ENCODE results near the gene MYO3A. TPM values are rescaled to one million over a fixed set of nuclear protein-coding genes. Genes with fewer than 3 reads are reported as not detected.

Gene MYO3A
- total RNA-seq, 2 donors from 2014 or later, result not detected

- H3K4me1 ChIP-seq, result no peaks in the 10 kb centered on the region
- no peaks in the 10 kb centered on the region for H3K27me3 ChIP-seq
- H3K4me3 ChIP-seq, result no peak overlapping the region
- no peaks in the 10 kb centered on the region for H3K9me3 ChIP-seq
- no peak for DNase-seq (ENCODE audit: low spot score)
- H3K27ac ChIP-seq, result no peak overlapping the region
- TF ChIP-seq CTCF (IDR thresholded peaks at IDR 0.05), result no peak
- no peaks in the 10 kb centered on the region for H3K36me3 ChIP-seq
Measured at GRCh38 chr10:26232174-26232573, 298.1 kb downstream of the MYO3A start.

DNA sequence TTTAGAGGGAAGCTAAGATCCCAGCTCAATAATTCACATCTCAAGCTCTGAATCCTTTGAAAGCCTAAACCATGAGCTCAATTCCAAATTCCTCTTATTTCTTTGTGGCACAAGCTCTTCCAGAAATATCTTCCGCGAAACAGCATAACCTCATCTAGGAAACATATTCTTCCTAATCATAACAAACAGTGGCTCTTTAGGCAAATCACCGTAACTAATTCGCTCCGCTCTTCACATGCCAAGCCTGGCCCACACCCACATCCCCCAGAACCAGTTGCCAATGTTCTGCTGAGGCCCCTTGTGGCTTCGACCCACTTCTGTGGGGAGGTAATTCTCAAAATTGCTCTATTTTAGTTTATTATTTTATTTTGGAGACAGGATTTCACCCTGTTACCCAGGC is 301.7 kb downstream of the MYO3A start:
- Histone ChIP-seq H3K4me1 (no peaks in the 10 kb centered on the region), H3K4me3 (no peak overlapping the region), H3K36me3 (no peaks in the 10 kb centered on the region), H3K27me3 (no peaks in the 10 kb centered on the region), H3K9me3 (no peaks in the 10 kb centered on the region), H3K27ac (no peak overlapping the region)
- no peak for TF ChIP-seq CTCF (IDR thresholded peaks at IDR 0.05)
- DNase-seq (ENCODE audit: low spot score), result no peak

GRCh38 chr10:26238378-26238777 is 304.3 kb downstream of the MYO3A start:
- Histone ChIP-seq H3K27ac (no peak overlapping the region), H3K4me1 (no peaks in the 10 kb centered on the region), H3K9me3 (no peaks in the 10 kb centered on the region), H3K27me3 (no peaks in the 10 kb centered on the region), H3K4me3 (no peak overlapping the region), H3K36me3 (no peaks in the 10 kb centered on the region)
- DNase-seq (ENCODE audit: low spot score), result no peak
- TF ChIP-seq CTCF (IDR thresholded peaks at IDR 0.05), result no peak

- Histone ChIP-seq H3K4me3 (no peak overlapping the region), H3K27ac (no peak overlapping the region), H3K9me3 (no peaks in the 10 kb centered on the region), H3K27me3 (no peaks in the 10 kb centered on the region), H3K4me1 (no peaks in the 10 kb centered on the region), H3K36me3 (no peaks in the 10 kb centered on the region)
- no peak for DNase-seq (ENCODE audit: low spot score)
- no peak for TF ChIP-seq CTCF (IDR thresholded peaks at IDR 0.05)
Measured at GRCh38 chr10:26242706-26243350, 308.8 kb downstream of the MYO3A start.

DNA sequence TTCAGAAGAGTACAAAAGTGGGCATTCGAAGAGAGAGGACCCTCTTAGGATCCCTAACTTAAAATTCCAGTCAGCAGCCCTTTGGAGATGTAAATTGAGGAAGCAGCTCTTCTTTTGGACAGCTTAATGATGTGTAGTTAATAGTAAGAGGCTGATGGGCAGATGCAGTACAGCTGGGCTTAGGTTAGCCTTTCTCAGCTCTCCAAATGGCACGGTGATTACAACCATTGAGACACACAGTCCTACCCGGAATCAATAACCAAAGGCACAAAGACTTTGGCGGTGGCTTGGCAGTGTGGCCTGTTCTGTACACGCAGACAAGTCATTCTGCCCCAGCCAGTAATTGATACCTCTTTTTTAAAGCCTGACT is 309.3 kb downstream of the MYO3A start:
- Histone ChIP-seq H3K27me3 (no peaks in the 10 kb centered on the region), H3K4me3 (no peak overlapping the region), H3K9me3 (no peaks in the 10 kb centered on the region), H3K4me1 (no peaks in the 10 kb centered on the region), H3K36me3 (no peaks in the 10 kb centered on the region), H3K27ac (no peak overlapping the region)
- no peak for DNase-seq (ENCODE audit: low spot score)
- no peak for TF ChIP-seq CTCF (IDR thresholded peaks at IDR 0.05)

- Histone ChIP-seq H3K27me3 (no peaks in the 10 kb centered on the region), H3K36me3 (no peaks in the 10 kb centered on the region), H3K9me3 (no peaks in the 10 kb centered on the region), H3K4me3 (no peak overlapping the region), H3K4me1 (no peaks in the 10 kb centered on the region), H3K27ac (no peak overlapping the region)
- DNase-seq (ENCODE audit: low spot score), result no peak
- TF ChIP-seq CTCF (IDR thresholded peaks at IDR 0.05), result no peak
Measured at GRCh38 chr10:26249681-26250080, 315.7 kb downstream of the MYO3A start.
